ENCODE measurements around the gene CHI3L1.

CHI3L1 gene

DNA sequence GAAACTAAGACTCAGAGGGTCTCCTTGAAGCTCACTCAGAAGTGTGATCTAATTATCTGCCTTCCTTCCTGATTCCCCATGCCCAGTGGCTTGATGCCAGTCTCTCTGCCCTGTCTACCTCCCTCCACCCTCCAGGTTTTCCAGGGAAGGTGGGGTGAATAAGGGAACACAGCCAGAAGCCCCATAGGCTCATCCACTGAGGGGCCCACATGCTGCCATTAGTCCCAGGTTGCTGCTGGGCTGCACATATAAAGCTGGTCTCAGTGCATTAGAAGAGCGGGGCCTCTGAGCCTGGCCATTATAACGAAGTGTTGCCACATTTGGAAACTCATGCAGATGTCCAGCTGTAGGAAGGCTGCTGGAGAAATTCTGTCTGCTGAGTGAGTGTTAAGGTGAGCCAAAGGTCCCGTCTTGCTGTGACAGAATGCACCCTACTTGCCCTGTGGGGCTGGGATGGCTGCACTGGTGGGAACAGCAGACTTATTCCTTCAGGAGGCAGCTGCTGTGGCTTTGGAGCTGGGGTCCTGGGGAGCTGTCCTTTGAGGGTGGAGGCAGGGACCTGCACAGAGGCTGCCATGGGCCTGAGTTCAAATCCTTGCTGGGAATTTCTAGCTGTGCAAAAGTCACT, 56.0 kb downstream of the CHI3L1 start:
- DNase-seq: no peak

DNA sequence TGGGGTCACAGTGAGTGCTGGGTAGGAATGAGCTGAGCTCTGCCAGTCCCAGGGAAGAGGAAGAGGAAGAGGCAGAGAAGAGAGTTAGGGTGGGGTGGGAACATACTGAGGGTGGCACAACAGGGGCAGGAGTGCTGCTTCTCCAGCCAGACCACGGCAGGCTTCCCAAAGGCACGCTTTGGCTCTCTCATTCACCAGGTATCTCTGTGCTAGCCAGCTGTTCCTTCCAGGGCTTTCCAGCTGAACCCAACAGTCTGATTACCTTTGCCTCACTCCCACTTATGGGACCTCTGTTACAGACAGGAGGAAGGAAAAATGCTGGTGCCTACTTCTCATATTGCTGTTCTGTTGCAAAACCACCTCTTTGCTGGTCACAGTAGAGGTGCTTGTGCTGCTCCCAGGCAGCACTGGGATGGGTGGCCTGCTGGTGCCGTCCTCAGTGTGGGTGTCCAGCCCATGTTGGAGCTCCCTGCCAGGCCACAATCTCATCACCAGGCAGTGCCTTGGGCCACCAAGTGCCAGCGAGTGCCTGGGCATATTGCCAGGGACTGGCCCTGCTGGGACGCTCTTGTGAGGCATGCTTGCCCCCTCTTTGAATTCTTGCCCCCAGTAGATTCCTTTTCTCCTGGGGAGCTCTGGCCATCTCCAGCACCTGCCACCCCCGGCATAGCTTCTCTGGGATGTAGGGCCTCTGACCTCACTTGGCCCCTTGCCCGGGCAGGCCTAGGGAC, 56.8 kb downstream of the CHI3L1 start:
- peak; percentile 43 for DNase-seq
